HepG2 (cell line): ENCODE results near the gene TPBG. TPM values are rescaled to one million over a fixed set of nuclear protein-coding genes. Genes with fewer than 3 reads are reported as not detected.

Source experiments
- ATAC-seq: fragments of 200-7000 bp; cut with Tn5 transposase; 3 replicates; pipeline ENCODE4 v1.9.1; 2020; ENCODE audit warnings: mild to moderate bottlenecking, moderate library complexity
- BruUV-seq: library from RNA; stranded (reverse); fragments of 400-500 nt; replicated peaks from 2 replicates; lab custom pipeline; 2021; lab: Mats Ljungman, UMichigan
- CTCF ChIA-PET: fragments of 300-600 bp; formaldehyde crosslinking; extraction: SDS; loops from one replicate; lab custom pipeline; 2021; ENCODE audit warnings: low total read pairs, inconsistent platforms, low intra/inter-chr PET ratio; lab: Yijun Ruan, JAX
- POLR2A ChIA-PET: fragments of 350-600 bp; sonication (Branson Sonifier 250); formaldehyde crosslinking; loops from one replicate; lab custom pipeline; 2020; ENCODE audit warnings: antibody characterized with exemption, inconsistent platforms; lab: Yijun Ruan, JAX
- DNase-seq: peaks from one replicate; pipeline ENCODE4 v3.0.0-alpha.2; 2015; ENCODE audit warnings: low spot score
- FAIRE-seq: peaks from 3 replicates; lab custom pipeline; 2011; peaks lifted over from hg19 to GRCh38; lab: Jason Lieb, UNC
- H2AFZ ChIP-seq: one replicate; pipeline ENCODE4 v1.6.1; 2011; ENCODE audit warnings: low read length, inconsistent platforms
- H3K27ac ChIP-seq: fragments of 300-600 bp; 3 replicates; pipeline ENCODE4 v1.8.0; 2011; ENCODE audit warnings: mixed run types, mild to moderate bottlenecking, mixed read lengths, low read length, inconsistent platforms; ENCODE audit not compliant: insufficient read depth; ENCODE audit errors: extremely low read length
- H3K27me3 ChIP-seq, 2 experiments: fragments of 200-600 bp in 1 of 2; 2 replicates in 1 of 2; 3 replicates in 1 of 2; pipeline versions ENCODE4 v1.6.0 to v1.8.0; 2011; ENCODE audit warnings: low read length in 2 of 2, mild to moderate bottlenecking in 2 of 2, moderate library complexity in 2 of 2, inconsistent platforms in 1 of 2; ENCODE audit not compliant: insufficient read depth in 2 of 2, control insufficient read depth in 1 of 2
- H3K36me3 ChIP-seq, 2 experiments: fragments of 200-600 bp in 1 of 2; replicated peaks in 1 of 2; 2 replicates in 1 of 2; 3 replicates in 1 of 2; pipeline versions ENCODE4 v1.5.1 to v1.8.0; 2011; ENCODE audit warnings: low read length in 2 of 2, inconsistent platforms in 1 of 2; ENCODE audit not compliant: insufficient read depth in 2 of 2, control insufficient read depth in 1 of 2
- H3K4me1 ChIP-seq: 2 replicates; pipeline ENCODE4 v1.5.1; 2012; ENCODE audit warnings: low read length, inconsistent platforms; ENCODE audit not compliant: insufficient read depth
- H3K4me2 ChIP-seq: 2 replicates; pipeline ENCODE4 v1.6.0; 2011; ENCODE audit warnings: low read depth, low read length, inconsistent platforms
- H3K4me3 ChIP-seq, 3 experiments: fragments of 200-600 bp in 1 of 3; sonication (generic), shearing (Covaris generic) in 1 of 3; replicated peaks in 1 of 3; 2 replicates each; pipeline ENCODE4 v1.5.1; 2011 to 2016; ENCODE audit warnings: low read length in 3 of 3, inconsistent platforms in 2 of 3, low read depth in 2 of 3, mild to moderate bottlenecking in 2 of 3, control low read depth in 1 of 3, mixed read lengths in 1 of 3; ENCODE audit not compliant: insufficient read depth in 1 of 3
- H3K79me2 ChIP-seq: one replicate; pipeline ENCODE4 v1.6.1; 2011; ENCODE audit warnings: low read length, inconsistent platforms; ENCODE audit not compliant: insufficient read depth
- H3K9ac ChIP-seq: 2 replicates; pipeline ENCODE4 v1.6.0; 2011; ENCODE audit warnings: mild to moderate bottlenecking, low read depth, low read length, inconsistent platforms; ENCODE audit not compliant: insufficient read depth
- H3K9me3 ChIP-seq: 2 replicates; pipeline ENCODE4 v1.5.1; 2012; ENCODE audit warnings: mild to moderate bottlenecking, low read length
- H4K20me1 ChIP-seq: 2 replicates; pipeline ENCODE4 v1.6.0; 2011; ENCODE audit warnings: inconsistent platforms, mild to moderate bottlenecking, low read length, moderate library complexity; ENCODE audit not compliant: insufficient read depth
- AKAP8 ChIP-seq: sonication (generic); formaldehyde crosslinking; IDR thresholded peaks from 2 replicates; pipeline ENCODE4 v1.5.1; 2020; ENCODE audit warnings: mild to moderate bottlenecking, missing genetic modification reagents
- BHLHE40 ChIP-seq: IDR thresholded peaks from 2 replicates; pipeline ENCODE4 v1.6.1; 2011; ENCODE audit warnings: low read length, improper control_type of control experiment
- MAF1 ChIP-seq: sonication (generic); formaldehyde crosslinking; IDR thresholded peaks from 2 replicates; pipeline ENCODE4 v1.5.0; 2020; ENCODE audit warnings: missing genetic modification reagents, borderline replicate concordance
- RBAK ChIP-seq: sonication (generic); formaldehyde crosslinking; IDR thresholded peaks from 2 replicates; pipeline ENCODE4 v1.5.1; 2020; ENCODE audit warnings: mild to moderate bottlenecking, missing genetic modification reagents
- TCF12 ChIP-seq, 2 experiments: fragments of 450-650 bp in 1 of 2; sonication (generic) in 1 of 2; formaldehyde crosslinking in 1 of 2; IDR thresholded peaks; 2 replicates each; pipeline versions ENCODE4 v1.6.1 to v1.8.0; 2017 to 2022; ENCODE audit warnings: antibody characterized with exemption in 1 of 2, mild to moderate bottlenecking in 1 of 2, missing genetic modification reagents in 1 of 2, moderate library complexity in 1 of 2
- TOE1 ChIP-seq: sonication (generic); formaldehyde crosslinking; IDR thresholded peaks from 2 replicates; pipeline ENCODE4 v1.4.0; 2020; ENCODE audit warnings: mild to moderate bottlenecking, missing genetic modification reagents
- ZNF775 ChIP-seq: sonication (generic); formaldehyde crosslinking; IDR thresholded peaks from 2 replicates; pipeline ENCODE4 v1.4.0; 2020; ENCODE audit warnings: missing genetic modification reagents, mild to moderate bottlenecking, moderate library complexity, borderline replicate concordance
- ZNF883 ChIP-seq: sonication (generic); formaldehyde crosslinking; IDR thresholded peaks from 2 replicates; pipeline ENCODE4 v1.5.1; 2020; ENCODE audit warnings: mild to moderate bottlenecking, missing genetic modification reagents; ENCODE audit errors: not compliant biosample characterization
- WGBS: methylation state at CpG from one replicate; pipeline ENCODE4 v1.1.6; 2017; ENCODE audit warnings: low lambda C conversion rate; 5-methylcytosine and 5-hydroxymethylcytosine counted together
- in situ Hi-C: cut with HindIII; loops from 2 replicates; pipeline ENCODE4 v1.10.0; 2017; ENCODE audit warnings: low pct_unique_long_range_greater_than_20kb; ENCODE audit not compliant: extremely low pct_ligation_motif_present
- intact Hi-C: fragments of 100-400 bp; cut with micrococcal nuclease; formaldehyde crosslinking; loops from one replicate; pipeline ENCODE4 v1.10.0; 2022; ENCODE audit not compliant: unreplicated experiment
- polyA plus RNA-seq, 8 experiments: library from polyadenylated mRNA; depleted of rRNA in 3 of 8; stranded (reverse) in 7 of 8; unstranded in 1 of 8; fragments of >200 nt; fragmentation: Illumina TruSeq in 4 of 8; extraction: Trizol in 4 of 8; gene quantifications; 2 replicates each; pipeline versions ENCODE4 v1.2.1 to v1.2.3, GENCODE V29; 2011 to 2016; ENCODE audit warnings: low read depth in 4 of 8, missing spikeins in 1 of 8, mixed read lengths in 1 of 8; ENCODE audit not compliant: insufficient read depth in 1 of 8
- total RNA-seq, 5 experiments: library from RNA; depleted of rRNA; stranded (reverse); fragments of >200 nt; fragmentation: Illumina TruSeq; extraction: Trizol; gene quantifications; 2 replicates each; pipeline ENCODE4 v1.2.3, GENCODE V29; 2016; ENCODE audit warnings: low read depth in 1 of 5
- TF ChIP-seq, protein P1 (sequence below): sonication (generic); formaldehyde crosslinking; IDR thresholded peaks from 2 replicates; pipeline ENCODE4 v1.4.0; 2020; ENCODE audit warnings: missing genetic modification reagents, borderline replicate concordance
- TF ChIP-seq, protein P2 (sequence below): sonication (generic); formaldehyde crosslinking; conservative IDR thresholded peaks from 2 replicates; pipeline ENCODE4 v1.8.0; 2022; ENCODE audit warnings: missing genetic modification reagents
- TF ChIP-seq, protein P3 (sequence below): sonication (generic); formaldehyde crosslinking; IDR thresholded peaks from 2 replicates; pipeline ENCODE4 v1.5.1; 2020; ENCODE audit warnings: missing genetic modification reagents, mild to moderate bottlenecking, borderline replicate concordance

TPBG gene
- total and polyA plus RNA-seq, 2 of the 13 experiments (the other 11 are each of a cell fraction or from before 2014, with no cell fraction given) = 0.73 to 0.75 TPM

DNA sequence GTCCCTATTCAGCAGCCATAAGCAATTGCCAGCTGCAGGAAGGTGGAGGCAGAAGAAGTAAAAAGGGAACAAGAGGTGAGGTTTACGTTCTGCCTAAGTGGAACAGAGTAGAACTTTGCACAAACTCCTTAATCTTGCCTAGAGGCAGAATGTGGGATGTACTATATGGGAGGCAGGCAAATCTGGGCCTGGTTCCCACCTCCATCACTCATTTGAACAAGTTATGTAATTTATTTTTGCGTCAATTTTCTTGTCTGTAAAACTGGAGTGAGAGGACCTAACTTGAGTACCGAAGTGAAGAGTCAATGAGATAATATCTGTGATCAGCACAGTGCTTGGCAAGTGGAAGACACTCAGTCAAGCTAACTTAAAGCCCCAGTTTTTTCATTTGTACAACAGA, 2.0 kb upstream of the TPBG start:
- no peak overlapping the region for H2AFZ ChIP-seq
- no peaks in the 10 kb centered on the region for H3K36me3 ChIP-seq
- peaks cover 5% of the 10 kb centered on the region; the same call in 1 of the 2 replicates for H3K4me1 ChIP-seq
- H3K4me2 ChIP-seq = no peak overlapping the region
- FAIRE-seq (no peak), DNase-seq (no peak), ATAC-seq (no peak)
- no TSS peak for BruUV-seq
- TF ChIP-seq TCF12 (IDR thresholded peaks at IDR 0.05) = no peak
- no peak for TF ChIP-seq TCF12 (CRISPR knock-in tag; IDR thresholded peaks at IDR 0.05)
- no peak for TF ChIP-seq AKAP8 (CRISPR knock-in tag)
- TF ChIP-seq, protein P1, sequence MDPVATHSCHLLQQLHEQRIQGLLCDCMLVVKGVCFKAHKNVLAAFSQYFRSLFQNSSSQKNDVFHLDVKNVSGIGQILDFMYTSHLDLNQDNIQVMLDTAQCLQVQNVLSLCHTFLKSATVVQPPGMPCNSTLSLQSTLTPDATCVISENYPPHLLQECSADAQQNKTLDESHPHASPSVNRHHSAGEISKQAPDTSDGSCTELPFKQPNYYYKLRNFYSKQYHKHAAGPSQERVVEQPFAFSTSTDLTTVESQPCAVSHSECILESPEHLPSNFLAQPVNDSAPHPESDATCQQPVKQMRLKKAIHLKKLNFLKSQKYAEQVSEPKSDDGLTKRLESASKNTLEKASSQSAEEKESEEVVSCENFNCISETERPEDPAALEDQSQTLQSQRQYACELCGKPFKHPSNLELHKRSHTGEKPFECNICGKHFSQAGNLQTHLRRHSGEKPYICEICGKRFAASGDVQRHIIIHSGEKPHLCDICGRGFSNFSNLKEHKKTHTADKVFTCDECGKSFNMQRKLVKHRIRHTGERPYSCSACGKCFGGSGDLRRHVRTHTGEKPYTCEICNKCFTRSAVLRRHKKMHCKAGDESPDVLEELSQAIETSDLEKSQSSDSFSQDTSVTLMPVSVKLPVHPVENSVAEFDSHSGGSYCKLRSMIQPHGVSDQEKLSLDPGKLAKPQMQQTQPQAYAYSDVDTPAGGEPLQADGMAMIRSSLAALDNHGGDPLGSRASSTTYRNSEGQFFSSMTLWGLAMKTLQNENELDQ (CRISPR knock-in tag) = no peak
- no peak for TF ChIP-seq RBAK (CRISPR knock-in tag)
- TF ChIP-seq BHLHE40 = no peak
- no peak overlapping the region for H3K27ac ChIP-seq
- peaks cover 0 to 22% of the 10 kb centered on the region in 2 experiments; a peak in 2 of 5 replicates for H3K27me3 ChIP-seq
- intact Hi-C loops (loop anchor here (5.0 kb wide), 1 partner anchor 109 kb away; no protein-coding TSS in a partner anchor), in situ Hi-C loops (loop anchor here (10.0 kb wide), 1 partner anchor 693 kb away; no protein-coding TSS in a partner anchor)
- CTCF ChIA-PET = no interaction called here
- H3K4me3 ChIP-seq = no peak overlapping the region
- H3K79me2 ChIP-seq = no peaks in the 10 kb centered on the region
- H3K9ac ChIP-seq = no peak overlapping the region
- POLR2A ChIA-PET = no interaction called here
- H4K20me1 ChIP-seq = no peaks in the 10 kb centered on the region
- 15% methylated on average over 3 of the region's 3 CpGs for WGBS
- H3K9me3 ChIP-seq = no peaks in the 10 kb centered on the region

DNA sequence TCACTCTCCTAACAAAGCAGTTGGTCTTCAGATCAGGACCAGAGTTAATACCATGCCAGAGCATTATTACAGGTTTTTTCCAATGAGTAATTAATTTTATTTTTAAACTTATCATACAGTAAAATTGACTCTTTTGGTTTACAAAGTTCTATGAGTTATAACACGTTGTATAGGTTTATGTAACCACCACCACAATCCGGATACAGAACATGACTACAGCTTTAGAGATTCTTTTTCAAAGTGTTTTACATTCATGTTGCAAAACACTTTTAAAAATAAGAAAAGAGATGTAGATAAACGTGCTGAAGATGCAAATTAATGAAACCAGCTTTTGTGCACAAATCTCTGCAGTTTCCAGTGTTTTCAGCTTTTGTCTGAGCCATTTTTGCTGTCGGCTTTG, 1.5 kb upstream of the TPBG start:
- FAIRE-seq (no peak), ATAC-seq (no peak), DNase-seq (no peak)
- BruUV-seq = no TSS peak
- intact Hi-C loops (loop anchor here (5.0 kb wide), 1 partner anchor 110 kb away; no protein-coding TSS in a partner anchor), in situ Hi-C loops (loop anchor here (10.0 kb wide), 1 partner anchor 693 kb away; no protein-coding TSS in a partner anchor)
- no peaks in the 10 kb centered on the region for H3K36me3 ChIP-seq
- no peaks in the 10 kb centered on the region for H3K79me2 ChIP-seq
- no peak overlapping the region for H3K27ac ChIP-seq
- POLR2A ChIA-PET = no interaction called here
- no peak overlapping the region for H3K9ac ChIP-seq
- H4K20me1 ChIP-seq = no peaks in the 10 kb centered on the region
- H2AFZ ChIP-seq = no peak overlapping the region
- H3K9me3 ChIP-seq = no peaks in the 10 kb centered on the region
- CTCF ChIA-PET = no interaction called here
- H3K4me2 ChIP-seq = no peak overlapping the region
- H3K4me3 ChIP-seq = no peak overlapping the region
- 28% methylated on average over 4 of the region's 4 CpGs for WGBS
- peaks cover 5% of the 10 kb centered on the region; the same call in 1 of the 2 replicates for H3K4me1 ChIP-seq
- H3K27me3 ChIP-seq = peaks cover 0 to 22% of the 10 kb centered on the region in 2 experiments; a peak in 2 of 5 replicates
- TF ChIP-seq, protein P2, sequence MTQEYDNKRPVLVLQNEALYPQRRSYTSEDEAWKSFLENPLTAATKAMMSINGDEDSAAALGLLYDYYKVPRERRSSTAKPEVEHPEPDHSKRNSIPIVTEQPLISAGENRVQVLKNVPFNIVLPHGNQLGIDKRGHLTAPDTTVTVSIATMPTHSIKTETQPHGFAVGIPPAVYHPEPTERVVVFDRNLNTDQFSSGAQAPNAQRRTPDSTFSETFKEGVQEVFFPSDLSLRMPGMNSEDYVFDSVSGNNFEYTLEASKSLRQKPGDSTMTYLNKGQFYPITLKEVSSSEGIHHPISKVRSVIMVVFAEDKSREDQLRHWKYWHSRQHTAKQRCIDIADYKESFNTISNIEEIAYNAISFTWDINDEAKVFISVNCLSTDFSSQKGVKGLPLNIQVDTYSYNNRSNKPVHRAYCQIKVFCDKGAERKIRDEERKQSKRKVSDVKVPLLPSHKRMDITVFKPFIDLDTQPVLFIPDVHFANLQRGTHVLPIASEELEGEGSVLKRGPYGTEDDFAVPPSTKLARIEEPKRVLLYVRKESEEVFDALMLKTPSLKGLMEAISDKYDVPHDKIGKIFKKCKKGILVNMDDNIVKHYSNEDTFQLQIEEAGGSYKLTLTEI (CRISPR knock-in tag) = no peak
- TF ChIP-seq, protein P3, sequence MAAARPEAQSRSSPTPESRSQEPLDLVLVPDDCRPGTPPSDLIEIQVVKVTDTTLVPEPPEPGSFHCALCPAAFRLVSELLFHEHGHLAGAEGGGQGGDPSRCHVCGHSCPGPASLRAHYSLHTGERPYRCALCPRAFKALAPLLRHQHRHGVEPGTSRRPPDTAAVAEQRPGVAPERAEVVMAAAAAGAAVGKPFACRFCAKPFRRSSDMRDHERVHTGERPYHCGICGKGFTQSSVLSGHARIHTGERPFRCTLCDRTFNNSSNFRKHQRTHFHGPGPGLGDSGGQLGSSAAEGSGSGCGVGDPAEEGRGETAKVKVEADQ = no peak
- TF ChIP-seq ZNF775 (CRISPR knock-in tag) = no peak
- no peak for TF ChIP-seq TOE1 (CRISPR knock-in tag)
- no peak for TF ChIP-seq MAF1 (CRISPR knock-in tag)
- no peak for TF ChIP-seq ZNF883
